Activated CD8-positive, alpha-beta memory T cell treated with anti-CD3 and anti-CD28 coated beads, Interleukin-2, amount 50 U/mL, for 1 hour (primary cell): ENCODE results near the gene MAL.
A peak's percentile ranks its signal among the peaks of the same experiment; 100 is the strongest.

ENCODE experiments used
- DNase-seq: peaks from one replicate; pipeline ENCODE4 v3.0.0-alpha.2; 2020; ENCODE audit errors: extremely low read depth

Gene MAL

DNA sequence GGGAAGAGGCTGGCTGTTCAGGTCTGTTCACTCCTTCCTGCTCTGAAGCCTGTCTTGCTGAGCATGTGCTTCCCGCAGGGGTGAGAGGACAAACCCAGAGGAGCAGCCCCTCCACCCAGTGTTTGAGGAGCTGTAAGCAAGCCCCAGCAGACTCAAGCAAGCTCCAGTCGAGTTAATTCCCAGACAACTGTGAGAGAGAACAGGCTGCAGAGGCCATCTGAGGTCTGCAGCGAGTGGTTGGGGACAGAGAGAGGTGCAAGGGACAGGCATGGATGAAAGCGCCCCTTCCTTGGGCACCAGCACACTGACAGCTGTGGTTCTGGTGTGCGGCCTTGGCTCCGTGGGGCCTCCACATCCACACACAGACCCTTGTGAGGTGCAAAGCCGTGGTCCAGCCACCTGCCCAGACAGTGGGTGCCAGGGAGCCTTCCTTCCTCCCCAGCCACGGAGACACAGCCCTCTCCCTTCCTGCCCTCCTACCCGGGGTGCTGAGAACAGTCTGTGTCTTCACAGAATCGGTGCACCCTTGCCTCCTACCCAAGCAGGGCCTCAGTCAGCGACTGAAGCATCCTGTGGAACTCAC is 36.2 kb downstream of the MAL start:
- no peak for DNase-seq

DNA sequence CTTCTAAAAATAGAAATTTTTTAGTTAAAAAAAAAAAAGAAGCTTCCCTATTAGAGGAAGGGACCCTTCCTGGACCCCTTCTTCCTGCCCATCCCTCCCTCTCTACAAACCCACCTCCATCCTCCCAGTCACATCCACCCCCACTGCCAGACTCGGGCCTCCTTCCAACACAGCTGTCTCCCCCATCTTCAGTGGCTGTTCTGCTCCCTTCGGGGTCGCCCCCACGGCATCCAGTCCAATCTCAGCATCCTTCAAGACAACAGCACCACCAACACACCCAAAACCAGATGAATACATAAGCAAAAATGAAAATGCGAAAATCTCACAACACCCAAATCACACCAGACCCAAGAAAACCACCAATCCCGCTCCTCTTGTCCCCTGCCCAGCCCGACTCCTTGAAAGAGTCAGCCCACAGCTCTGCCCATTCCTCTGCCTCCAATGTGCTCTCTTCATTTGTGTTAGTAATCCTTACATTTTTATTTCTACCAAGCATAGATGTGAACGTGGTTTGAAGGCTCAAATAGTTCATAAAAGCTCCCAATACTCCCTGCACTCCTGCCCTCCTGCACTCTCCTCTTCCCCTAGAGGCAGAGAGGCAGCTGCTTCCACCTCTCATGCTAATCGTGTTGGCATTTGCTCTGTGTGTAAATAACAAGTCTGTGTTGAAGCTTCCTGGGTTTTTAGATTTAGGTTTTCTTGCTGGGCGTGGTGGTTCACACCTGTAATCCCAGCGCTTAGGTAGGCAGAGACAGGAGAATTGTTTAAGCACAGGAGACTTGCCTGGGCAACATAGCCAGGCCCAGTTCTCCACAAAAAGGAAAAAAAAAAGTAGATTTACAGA is 37.0 kb downstream of the MAL start:
- DNase-seq: no peak

DNA sequence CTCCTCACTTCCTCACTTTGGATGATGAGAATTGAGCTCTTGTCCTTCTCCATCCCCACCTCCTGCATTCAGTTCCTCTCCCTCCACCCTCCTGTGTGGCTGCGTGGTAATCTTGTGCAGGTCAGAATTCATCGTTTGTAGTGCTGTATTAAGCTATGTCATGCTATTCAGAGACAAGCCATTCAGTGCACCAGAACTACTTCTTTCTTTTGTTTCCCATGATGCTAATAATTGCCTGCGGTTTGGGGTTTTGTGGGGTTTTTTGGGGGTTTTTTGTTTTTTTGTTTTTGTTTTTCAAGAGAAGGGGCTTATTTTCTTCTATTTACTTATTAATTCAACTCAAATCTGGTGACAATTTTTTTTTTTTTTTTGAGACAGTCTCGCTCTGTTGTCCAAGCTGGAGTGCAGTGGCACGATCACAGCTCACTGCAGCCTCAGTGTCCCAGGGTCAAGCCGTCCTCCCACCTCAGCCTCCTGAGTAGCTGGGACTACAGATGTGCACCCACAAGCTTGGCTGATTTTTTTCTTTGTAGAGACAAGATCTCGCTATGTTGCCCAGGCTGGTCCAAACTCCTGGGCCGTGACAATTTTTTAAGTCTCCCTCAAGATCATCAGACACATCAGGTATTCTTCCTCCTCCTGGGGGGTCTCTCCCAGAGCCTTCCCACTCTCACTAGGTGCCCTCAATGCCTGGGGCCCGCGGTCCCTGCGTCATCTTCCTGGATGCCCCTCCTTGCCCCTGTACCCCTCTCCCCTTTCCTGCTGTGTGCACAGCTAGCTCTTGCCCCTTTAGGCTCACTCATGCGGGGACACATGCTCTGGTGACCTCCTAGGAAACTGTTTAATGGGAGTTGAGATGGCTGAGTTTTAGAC is 37.8 kb downstream of the MAL start:
- DNase-seq: no peak

DNA sequence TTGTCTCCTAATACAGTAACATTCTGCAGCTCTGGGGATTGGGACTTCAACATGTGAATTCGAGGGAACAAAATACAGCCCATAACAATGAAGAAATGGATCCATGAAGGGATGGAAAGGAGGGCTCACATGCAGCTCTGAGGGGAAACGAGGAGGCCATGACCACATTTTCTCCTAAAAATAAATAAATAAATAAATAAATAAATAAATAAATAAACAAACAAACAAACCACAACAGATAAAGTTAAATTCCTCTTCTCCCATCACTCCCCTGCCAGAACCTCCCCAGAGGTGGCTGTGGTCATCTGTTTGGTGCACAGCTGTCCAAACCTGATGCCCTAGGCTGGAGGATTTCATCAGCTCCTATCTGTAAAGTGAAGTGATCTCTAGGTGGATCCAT is 42.7 kb downstream of the MAL start:
- no peak for DNase-seq

DNA sequence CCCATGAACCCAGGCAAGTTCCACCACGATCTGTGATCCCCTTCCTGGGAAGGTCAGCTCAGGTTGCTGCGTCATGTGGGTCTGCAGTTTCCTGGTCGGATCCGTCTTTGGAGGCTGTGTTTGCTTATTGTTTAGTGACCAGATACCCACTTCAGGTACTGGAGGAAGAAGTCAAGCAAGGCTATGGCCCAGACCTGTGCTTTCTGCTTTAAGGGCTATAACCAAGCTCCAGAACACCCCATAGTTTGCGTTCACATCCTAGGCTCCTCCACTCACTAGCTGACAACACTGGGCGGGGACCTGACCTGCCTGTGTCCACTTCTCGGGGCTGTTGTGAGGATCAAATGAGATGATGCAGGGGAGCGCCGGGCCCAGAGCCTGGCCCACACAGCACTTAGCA is 44.0 kb downstream of the MAL start:
- no peak for DNase-seq

DNA sequence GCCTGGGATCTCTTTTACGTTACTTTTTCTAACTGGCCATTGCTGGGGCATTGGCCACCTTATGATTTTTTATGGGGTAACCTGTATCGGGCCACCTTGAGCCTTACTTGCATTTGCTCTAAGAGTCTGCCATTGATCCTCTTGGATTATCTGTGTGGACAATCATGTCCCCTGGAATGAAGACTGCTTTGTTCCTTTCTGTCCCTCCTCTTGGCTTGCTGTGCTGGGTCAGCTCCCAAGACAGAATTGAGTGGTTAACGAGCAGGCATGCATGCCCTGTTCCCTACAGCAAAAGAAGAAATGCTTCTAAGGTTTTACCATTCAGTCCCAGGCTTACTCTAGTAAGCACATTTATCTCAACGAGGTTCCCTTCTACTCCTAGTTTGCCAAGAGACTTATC is 46.3 kb downstream of the MAL start:
- DNase-seq: no peak

DNA sequence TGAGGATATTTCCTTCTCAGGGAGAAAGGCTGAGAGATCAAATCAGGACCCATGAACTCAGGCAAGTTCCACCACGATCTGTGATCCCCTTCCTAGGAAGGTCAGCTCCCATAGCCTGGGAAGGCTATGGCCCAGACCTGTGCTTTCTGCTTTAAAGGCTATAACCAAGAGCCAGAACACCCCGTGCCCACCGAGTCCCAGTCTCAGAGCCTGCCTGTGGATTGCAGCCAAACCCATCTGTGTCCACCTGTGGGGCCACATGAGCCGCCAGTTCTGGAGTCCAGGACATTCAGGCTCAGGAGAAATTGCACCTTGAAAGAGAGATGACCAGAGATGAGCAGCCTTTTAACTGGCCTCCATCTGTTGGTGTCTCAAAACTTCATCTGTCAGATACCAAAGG is 46.9 kb downstream of the MAL start:
- no peak for DNase-seq

DNA sequence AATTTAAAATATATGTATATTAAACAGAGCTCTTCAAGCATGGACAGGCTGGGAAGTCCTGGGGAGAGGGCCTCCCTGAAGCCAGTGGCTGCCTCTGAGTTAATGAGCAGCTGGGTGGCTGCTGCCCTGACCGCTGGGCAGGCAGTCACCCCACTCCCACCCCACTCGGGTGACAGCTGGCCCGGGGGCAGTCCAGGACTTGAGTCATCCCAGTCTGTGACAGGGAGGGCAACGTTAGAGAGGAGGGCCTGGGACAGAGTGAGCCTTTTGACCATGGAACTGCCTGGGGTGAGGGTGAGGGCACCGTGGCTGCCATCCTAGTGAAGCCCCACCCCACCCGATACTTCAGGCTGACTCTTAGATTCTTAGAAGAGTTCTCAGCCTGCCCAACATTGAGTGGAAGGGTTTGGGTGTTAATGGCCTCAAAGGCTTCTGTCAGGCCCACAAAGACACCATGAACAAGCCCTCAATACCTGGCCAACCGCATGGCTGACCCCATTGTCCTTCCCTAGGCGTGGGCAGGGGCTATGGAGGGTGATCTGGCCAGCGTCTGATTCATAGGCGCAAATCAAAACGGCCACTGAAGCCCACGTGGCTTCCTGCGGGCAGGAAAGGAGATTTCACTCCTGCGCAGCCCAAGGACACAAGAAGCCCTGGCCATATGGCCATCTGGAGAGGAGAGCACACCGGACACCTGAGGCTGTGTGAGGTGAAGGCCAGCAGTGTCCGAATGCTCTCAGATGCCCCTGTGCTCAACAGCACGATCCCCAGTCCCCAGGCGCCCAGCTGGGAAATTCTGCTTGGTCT is 48.6 kb downstream of the MAL start:
- DNase-seq: no peak

DNA sequence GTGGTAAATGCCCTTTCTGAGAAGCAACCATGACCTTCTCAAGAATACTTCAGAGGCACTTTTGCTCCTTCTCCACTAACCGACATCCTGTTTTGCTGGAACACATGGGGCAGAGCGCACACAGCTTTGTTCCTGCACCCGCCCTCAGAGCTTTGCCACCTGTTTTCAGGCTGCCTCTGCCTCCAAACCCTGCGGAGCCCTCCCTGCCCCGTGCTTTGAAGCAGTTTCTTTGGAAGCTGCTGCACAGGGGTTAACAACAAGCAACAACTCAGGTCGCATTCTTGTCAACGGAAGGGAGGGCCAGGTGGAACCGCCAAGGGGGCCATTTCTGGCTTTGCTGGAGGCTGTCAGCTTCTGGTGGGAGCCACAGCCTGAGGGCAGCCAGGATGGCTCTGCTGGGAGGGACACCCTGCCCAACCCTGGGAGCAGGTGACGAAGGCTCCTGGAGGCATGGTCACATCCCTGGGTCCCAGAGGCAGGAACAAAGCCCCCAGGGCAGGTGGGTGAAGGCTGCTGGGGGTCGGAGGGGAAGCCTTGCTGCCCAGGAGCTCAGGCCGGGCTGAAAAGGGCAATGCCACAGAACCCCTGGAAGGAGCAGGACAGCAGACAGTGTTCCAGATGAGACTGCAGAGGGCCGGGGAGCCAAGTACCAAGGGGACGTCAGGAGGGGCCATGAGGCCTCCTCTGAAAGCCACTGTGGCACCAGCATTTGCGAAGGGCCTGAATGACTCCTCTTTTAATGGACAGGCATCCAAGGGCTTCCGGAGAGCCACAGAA is 49.3 kb downstream of the MAL start:
- DNase-seq: peak; percentile 20

DNA sequence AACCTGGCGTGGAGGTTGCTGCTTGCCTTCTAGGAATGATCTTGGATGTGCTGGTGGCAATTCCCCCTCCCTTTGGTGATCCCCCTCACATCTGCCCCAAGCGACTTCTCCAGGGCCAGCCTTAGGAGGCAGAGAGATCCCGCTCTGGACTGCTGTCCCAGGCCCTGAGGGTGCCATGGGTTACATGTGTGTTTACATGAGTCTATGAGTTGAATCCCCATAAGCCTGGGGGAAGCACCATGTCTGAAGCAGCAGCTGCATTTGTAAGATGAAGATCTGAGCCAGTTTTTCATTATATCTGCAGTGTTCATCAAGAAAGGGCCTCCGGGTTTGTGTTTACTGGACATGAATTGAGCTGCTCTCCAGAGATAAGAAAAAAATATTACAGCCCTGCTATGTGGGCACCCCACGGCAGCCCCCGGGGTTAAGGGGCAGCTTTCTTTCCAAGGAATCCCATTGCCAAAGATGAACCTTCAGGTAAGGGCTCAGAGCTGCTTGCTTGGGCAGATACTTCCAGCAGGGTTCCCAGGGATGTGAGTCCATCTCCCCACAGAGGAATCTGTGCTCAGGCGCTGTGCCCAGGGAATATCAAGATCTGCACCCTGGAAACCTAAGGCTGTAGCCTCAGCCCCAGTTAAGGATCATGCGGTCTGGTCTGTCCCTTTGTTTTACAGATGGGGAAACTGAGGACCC is 50.1 kb downstream of the MAL start:
- no peak for DNase-seq

DNA sequence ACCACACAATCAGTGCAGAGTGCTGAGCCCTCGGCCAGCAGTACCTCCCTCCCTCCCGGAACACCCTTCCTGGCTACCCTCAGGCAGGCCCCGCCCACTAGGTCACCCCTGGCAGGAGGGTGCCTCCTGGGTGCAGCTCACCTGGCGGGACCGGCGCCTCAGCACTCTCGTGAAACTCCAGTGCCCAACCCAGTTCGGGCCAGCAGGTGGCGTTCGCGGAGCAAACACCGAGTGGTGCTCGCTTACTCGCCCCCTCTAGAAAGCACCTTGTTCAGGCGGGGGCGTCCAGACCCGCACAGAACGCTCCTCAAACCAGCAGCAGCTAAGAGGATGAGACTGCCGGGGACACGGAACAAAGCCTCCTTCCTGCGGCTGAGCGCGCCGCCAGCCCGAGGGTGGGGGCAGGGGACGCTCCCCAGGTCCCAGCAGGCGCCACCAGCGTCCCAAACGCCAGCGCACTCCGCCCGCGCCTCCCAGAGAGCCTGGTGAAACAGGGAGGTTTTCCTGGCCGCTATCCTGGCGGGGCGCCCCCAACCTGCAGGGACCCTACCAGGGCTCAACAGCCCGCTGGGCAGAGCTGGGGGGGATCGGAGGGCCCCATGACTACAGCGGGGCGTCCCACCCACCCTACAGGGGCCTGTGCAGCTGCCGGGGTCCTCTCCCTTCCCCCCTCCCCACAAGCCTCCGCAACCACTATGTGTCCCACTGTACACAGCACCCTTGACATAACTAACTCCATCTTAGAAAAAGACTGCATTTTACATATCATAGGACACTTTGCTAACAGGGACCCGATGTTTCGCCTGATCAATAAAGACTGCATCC is 51.4 kb downstream of the MAL start:
- peak; percentile 66 for DNase-seq

DNA sequence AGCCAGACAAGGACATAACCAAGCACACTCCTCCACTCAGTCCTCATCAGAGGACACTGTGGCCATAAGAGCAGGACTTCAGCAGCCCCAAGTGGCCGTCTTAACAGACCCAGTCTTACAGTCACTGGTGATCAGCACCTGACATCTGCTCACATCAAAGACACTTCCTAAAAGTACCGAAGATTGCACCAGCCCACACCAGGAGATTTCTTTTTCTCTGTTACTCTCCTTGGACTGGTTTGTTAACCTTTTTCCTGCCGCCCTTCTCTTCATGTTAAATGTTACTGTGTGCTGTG is 52.0 kb downstream of the MAL start:
- DNase-seq: no peak

DNA sequence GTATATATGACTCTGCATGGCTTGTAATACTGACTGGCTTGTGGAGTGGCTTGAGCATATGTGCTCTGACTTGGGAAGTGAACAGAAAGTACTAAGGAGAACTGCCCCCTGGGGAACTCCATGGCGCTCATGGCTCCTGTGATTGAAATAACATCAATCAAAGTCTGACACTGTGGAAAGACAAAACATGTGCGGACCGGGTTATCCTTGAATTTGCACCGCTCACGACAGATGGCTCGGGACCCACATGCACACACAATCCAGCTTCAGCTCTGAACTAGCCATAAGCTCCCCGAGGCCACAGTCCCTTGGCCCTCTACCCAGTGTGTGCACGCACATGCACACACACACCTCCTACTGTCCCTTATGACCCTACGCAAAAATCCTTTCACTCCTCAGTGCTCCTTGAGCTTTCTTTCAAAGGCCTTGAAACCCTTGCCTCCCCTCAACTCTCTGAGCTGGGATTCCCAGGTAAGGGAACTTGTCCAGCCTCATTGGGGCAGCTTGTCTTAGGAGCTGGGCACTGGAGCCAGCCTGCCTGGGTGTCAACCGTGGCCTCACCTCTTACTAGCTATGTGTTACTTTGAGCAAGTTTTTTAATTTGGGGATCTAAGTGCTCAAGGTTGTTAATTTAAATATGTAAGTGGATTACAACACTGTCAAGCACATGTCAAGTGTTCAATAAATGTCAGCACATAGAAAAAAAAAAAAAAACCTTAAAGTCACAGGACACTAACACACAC is 52.5 kb downstream of the MAL start:
- DNase-seq: no peak

DNA sequence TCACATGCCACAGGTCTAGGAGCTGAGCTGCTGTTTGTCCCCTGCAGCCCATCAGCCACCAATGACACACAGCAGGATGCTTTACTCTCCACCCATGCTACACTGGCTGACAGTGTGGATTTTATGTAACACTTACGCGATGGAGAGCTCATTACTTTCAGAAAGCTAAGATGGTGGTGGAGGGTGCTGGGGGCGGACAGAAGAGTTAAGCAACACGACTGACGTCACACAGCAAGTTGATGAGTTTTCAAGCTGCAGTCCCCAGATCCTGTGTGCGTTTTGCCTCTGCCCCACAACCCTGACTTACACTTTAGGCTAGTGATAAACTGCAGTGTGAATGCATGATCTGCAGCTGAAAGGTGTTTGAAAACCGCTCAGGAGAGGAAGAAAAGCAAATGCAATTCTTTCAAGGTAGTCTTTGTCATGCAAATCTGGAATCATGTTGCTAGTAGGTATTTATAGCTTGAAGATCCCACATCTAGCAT is 53.7 kb downstream of the MAL start:
- DNase-seq: no peak

DNA sequence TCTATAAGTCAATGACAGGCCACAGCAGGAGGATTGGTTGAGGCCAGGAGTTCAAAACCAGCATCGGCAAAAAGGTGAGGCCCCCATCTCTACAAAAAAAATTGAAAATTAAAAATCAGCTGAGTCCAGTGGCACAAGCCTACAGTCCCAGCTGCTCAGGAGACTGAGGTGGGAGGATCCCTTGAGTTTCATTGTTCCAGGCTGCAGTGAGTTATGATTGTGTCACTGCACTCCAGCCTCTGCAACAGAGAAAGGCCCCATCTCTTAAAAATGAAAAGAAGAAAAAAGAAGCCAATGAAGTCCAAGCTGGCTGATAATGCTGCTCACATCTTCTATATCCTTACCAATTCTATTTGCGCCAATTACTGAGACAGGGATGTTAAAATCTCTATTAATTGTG is 57.0 kb downstream of the MAL start:
- no peak for DNase-seq

DNA sequence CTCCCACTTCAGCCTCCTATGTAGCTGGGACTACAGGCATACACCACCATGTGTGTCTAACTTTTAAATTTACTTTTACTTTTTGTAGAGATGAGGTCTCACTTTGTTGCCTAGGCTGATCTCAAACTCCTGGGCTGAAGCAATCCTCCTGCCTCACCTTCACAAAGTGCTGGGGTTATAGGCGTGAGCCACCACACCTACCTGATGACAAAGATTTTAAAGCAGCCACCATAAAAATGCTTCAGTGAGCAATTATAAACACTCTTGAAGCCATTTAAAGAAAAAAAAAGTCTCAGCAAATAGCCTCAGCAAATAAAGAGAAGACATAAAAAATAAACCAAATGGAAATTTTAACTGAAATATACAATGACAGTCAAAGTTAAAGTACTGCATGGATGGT is 60.5 kb downstream of the MAL start:
- no peak for DNase-seq

DNA sequence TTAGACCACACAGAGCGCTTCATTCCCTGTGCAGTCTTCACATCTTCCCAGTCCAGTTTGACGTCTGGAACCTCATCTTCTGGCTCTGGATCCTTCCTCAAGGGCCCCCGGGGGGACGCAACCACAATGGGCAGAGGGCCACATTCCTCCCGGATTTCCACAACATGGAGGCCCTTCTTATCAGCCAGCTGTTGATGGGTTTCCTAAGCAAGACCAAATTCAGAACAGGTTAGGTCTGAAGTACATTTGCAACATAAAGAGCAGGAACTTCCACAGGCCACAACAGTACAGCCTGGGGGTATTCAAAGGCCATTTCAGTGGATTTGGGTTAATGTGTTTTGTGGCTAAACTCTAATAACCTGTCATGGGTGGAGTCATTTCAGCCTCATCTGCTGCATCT is 61.9 kb downstream of the MAL start:
- no peak for DNase-seq

DNA sequence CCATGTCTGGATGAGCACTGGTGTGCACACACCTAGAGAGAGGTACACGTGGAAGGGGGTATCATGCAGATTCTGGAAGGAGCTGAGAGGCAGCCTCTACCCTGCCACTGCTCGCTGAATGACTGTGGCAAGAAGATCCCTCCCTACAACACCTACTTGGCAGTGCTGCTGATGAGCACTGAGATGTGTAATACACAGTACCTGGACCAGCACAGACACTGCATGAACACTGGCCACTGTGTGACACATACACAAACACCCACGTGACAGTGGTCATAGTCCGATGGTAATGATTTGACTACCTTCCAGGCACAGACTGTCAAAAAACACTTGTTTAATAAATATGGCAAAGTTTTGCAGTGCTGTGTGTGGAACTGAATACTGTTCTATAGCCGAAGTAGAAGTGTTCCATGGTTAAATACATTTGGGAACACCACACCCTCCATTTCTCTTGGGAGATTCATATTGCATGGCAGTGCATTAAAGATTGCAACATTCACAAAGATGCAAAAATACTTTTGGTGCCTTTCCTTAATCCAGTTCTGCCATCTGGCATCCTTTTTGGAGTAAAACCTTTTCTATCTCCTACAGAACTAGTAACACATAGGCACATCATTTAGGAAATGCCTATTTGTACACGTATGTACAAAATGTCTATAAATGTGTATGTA is 66.5 kb downstream of the MAL start:
- DNase-seq: no peak
